Kasumi-1 (cell line): ENCODE measurements around the gene CUEDC1.
A peak's percentile ranks its signal among the peaks of the same experiment; 100 is the strongest.

ENCODE experiments used
- DNase-seq, 2 experiments: peaks; one replicate each; lab custom pipeline; 2025; lab: John Stamatoyannopoulos, UW

CUEDC1 gene, protein sequence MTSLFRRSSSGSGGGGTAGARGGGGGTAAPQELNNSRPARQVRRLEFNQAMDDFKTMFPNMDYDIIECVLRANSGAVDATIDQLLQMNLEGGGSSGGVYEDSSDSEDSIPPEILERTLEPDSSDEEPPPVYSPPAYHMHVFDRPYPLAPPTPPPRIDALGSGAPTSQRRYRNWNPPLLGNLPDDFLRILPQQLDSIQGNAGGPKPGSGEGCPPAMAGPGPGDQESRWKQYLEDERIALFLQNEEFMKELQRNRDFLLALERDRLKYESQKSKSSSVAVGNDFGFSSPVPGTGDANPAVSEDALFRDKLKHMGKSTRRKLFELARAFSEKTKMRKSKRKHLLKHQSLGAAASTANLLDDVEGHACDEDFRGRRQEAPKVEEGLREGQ

GRCh38 chr17:57955183-57955931 lies at the start of gene CUEDC1:
Gene CUEDC1 (minus strand): TSS chr17:57955412. CDS start chr17:57885564, 69,848 bp downstream.
- peak in 1 of 2 experiments; percentile 33 for DNase-seq

DNA sequence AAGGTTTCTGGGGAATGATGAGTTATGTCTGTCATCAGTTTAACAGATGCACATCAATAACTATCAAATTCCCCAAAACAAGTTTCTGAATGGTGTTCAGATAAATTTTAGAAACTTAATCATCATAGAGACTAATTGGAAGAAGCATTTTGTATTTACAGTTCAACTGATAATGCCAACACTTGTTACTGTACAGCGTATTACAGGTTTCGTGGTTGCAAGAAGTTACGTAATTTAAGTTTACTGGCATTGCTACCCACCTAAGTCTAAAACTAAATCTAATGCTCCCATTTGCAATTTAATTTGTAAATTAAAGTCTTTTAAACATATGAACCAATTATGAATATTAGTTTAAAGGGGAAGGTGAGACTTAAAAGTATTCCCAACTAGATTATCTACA lies 48.8 kb upstream of the CUEDC1 start:
- DNase-seq: no peak

- no peak for DNase-seq
Measured at GRCh38 chr17:58002973-58003372, 47.8 kb upstream of the CUEDC1 start.

DNA sequence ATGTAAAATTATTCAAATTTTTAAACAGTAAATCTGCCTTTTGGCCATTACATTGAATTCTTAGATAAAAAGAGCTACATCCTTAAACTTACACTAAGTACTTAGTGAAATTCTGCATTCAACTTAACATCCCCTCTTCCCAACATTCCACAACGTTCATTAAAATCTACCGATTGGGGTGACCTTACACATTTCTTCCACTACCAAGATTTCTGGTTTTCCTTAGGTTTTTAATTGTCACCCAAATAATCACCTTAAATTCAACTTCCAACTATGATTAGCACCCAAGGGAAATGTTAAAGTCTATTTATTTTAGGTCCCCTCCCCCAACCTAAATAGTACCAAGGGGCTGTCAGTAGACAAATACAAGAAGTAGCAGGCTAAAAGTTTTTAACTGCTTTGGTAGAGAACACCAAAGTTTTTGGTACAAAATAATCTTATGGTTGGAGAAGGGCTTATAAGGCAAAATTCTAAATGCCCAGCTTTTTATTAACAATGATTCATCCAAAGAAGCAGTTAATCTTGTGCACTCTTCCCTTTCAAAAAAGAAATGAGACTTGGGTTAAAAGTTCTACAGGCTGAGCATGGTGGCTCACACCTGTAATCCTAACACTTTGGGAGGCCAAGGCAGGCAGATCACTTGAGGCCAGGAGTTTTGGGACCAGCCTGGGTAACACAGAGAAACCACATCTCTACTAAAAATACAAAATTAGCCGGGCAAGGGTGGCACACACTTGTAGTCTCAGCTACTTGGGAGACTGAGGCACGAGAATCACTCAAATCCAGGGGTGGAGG lies 47.1 kb upstream of the CUEDC1 start:
- DNase-seq: no peak

- DNase-seq: no peak
Measured at GRCh38 chr17:58001461-58002124, 46.4 kb upstream of the CUEDC1 start.

DNA sequence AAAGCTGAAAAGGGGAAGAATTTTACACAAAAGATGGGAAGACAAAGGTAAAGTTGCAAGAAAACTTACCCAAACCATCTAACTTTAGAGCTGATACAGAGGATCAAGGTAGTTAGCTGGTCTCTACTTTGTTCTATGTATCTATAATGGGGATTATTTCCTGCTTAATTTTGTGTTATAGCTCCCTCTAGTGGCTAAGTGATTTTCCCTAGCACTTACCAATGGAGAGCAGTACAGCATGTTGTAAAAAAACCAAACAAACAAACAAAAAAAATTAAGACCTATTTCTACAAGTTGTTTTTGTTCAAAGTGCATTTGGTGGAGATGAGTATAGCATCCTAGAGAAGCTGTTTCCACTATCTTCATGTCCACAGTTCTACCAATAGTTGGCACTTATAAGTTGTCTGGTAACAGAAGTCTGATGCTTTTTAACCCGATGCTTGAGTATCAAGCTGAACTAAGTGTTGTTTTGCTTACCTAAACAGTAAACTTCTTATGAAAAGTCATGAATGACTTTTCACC lies 44.3 kb upstream of the CUEDC1 start:
- DNase-seq: peak; percentile 67 to 82

DNA sequence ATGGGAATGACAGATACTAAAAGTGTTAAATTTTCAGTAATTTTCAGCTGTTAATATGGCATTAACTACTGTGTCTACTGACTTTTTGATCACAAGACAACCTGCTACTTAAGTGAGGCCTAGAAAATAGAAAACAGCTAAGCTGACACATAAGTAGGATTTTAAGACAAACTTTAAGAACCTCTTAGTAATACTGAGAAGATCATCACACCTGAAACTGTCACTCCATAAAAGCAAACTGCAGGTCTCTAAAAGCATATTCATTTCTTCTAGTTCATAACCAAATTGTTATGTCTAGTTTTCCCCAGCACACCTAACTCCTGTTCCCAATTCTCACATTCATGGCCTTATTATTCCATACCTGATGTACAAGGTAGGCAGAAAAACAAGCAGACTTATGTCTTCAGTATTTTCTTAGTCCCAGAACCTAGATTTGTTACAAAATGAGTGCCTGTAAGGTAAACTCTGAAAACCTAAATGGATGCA lies 43.8 kb upstream of the CUEDC1 start:
- no peak for DNase-seq

GRCh38 chr17:57997085-57997809 lies 42.0 kb upstream of the CUEDC1 start:
- no peak for DNase-seq

GRCh38 chr17:57995076-57995956 lies 40.1 kb upstream of the CUEDC1 start:
- peak; percentile 86 to 89 for DNase-seq

GRCh38 chr17:57994436-57994835 lies 39.2 kb upstream of the CUEDC1 start:
- no peak for DNase-seq

GRCh38 chr17:57993471-57994365 lies 38.5 kb upstream of the CUEDC1 start:
- DNase-seq: peak; percentile 66 to 68

DNA sequence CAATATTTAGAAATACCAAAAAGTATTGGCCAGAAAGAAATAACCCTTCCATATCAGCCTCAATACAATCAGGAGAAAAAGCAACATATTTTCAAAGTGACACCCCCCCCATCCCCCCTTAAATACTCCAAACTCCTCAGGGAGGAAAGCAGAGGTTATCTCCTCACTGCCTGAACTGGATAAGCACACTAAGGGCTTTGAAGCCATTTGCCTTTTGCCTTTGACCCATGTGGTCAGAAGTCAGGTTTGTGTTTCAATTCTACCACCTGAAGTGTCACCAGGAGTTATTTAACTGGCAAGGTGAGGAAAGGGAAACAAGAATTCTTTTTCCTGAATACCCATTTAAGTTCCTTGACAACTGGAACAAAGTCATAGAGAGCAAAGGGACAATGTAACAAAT lies 36.3 kb upstream of the CUEDC1 start:
- no peak for DNase-seq

DNA sequence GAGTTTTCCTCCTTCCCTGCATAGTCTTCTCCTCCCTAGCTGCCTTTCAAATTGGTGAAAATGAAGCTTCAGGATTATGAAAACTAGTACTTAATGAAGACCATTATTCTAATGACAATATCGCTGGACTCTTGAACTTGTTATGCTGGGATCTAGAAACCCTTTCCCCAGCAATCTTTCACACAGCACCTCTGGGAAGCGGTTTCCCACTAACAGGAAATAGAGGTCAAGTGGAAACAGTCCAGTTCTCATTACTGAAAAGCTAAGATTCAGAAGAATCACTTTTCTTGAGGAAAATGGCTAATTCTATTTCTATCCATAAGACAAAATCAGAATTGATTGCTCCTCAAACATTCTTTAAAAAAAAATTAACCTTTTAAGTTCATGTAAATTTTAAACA lies 34.8 kb upstream of the CUEDC1 start:
- DNase-seq: no peak

- DNase-seq: peak; percentile 42 to 52
Measured at GRCh38 chr17:57988301-57989250, 33.4 kb upstream of the CUEDC1 start.

DNA sequence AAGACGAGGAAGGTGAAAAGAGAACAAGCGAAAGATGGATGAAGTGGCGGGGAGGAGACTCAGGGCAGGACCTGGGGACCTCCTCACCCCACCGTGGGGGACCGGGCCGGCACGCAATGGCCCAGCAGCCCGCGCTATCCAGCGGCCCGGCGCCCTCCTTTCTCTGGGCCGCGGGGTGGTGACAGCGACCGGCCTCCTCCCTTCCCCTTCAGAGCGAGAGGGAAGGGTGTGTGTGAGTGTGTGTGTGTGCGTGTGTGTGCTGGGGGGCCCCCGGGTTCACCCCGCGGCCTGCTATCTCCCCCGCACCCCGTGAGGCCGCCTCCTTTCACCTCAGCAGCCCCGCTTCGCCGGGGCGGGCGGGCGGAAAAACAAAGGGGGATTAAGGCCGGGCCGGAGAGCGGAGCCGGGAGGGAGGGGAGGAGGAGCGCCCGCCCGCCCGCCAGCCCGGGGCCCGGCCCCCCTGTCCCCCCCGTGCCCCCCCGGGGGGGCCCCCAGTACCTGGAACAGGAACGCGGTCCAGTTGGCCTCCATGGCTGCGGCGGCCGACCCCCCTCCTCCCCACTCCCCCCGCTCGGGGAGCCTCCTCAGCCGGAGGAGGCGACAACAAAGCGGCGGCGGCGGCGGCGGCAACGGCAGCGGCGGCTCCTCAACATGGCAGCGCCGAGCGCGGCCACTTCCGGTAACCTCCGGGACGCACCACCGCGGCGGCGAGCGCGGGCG lies 32.5 kb upstream of the CUEDC1 start, which contains the start of gene VEZF1:
VEZF1 (minus strand) TSS at position 674 of the 720 bp plus-strand sequence; CDS start at position 531, 143 bp downstream.
- DNase-seq: peak; percentile 39 to 44

GRCh38 chr17:57986841-57987580 lies 31.8 kb upstream of the CUEDC1 start:
- peak; percentile 31 to 39 for DNase-seq
